NCI-H1105 (cell line): ENCODE results near the gene ERBB4.

Experiments
- DNase-seq: peaks from one replicate; lab custom pipeline; 2025; lab: John Stamatoyannopoulos, UW

Gene ERBB4

GRCh38 chr2:212005085-212005671 lies 533.4 kb downstream of the ERBB4 start:
- DNase-seq = peak; percentile 15

- no peak for DNase-seq
These were observed 537.3 kb downstream of the ERBB4 start for GRCh38 chr2:212001325-212001724.

GRCh38 chr2:211996857-211997256 lies 541.7 kb downstream of the ERBB4 start:
- no peak for DNase-seq

- DNase-seq = no peak
These were observed 543.8 kb downstream of the ERBB4 start for GRCh38 chr2:211994806-211995205.

GRCh38 chr2:211990335-211990734 lies 548.3 kb downstream of the ERBB4 start:
- DNase-seq = no peak

- no peak for DNase-seq
These were observed 552.3 kb downstream of the ERBB4 start for GRCh38 chr2:211986313-211986712.

- no peak for DNase-seq
These were observed 553.2 kb downstream of the ERBB4 start for GRCh38 chr2:211985393-211985792.

- no peak for DNase-seq
These were observed 556.4 kb downstream of the ERBB4 start for GRCh38 chr2:211982162-211982561.

- no peak for DNase-seq
These were observed 557.2 kb downstream of the ERBB4 start for GRCh38 chr2:211981451-211981850.

GRCh38 chr2:211976076-211976475 lies 562.5 kb downstream of the ERBB4 start:
- no peak for DNase-seq

GRCh38 chr2:211967234-211967633 lies 571.4 kb downstream of the ERBB4 start:
- no peak for DNase-seq

- no peak for DNase-seq
These were observed 574.6 kb downstream of the ERBB4 start for GRCh38 chr2:211963969-211964368.

GRCh38 chr2:211957799-211958198 lies 580.8 kb downstream of the ERBB4 start:
- no peak for DNase-seq

GRCh38 chr2:211955648-211956047 lies 583.0 kb downstream of the ERBB4 start:
- no peak for DNase-seq

- no peak for DNase-seq
These were observed 589.7 kb downstream of the ERBB4 start for GRCh38 chr2:211948932-211949331.

- DNase-seq = no peak
These were observed 591.6 kb downstream of the ERBB4 start for GRCh38 chr2:211946960-211947359.

- DNase-seq = no peak
These were observed 594.0 kb downstream of the ERBB4 start for GRCh38 chr2:211944572-211944971.

- no peak for DNase-seq
These were observed 596.4 kb downstream of the ERBB4 start for GRCh38 chr2:211942153-211942552.

GRCh38 chr2:211941216-211941747 lies 597.3 kb downstream of the ERBB4 start:
- DNase-seq = no peak

- DNase-seq = no peak
These were observed 599.4 kb downstream of the ERBB4 start for GRCh38 chr2:211939177-211939576.

- DNase-seq = no peak
These were observed 603.8 kb downstream of the ERBB4 start for GRCh38 chr2:211934811-211935210.

- DNase-seq = no peak
These were observed 607.3 kb downstream of the ERBB4 start for GRCh38 chr2:211931314-211931713.

GRCh38 chr2:211930331-211930730 lies 608.3 kb downstream of the ERBB4 start:
- DNase-seq = no peak

GRCh38 chr2:211928201-211928600 lies 610.4 kb downstream of the ERBB4 start:
- no peak for DNase-seq
